Esophagus muscularis mucosa (tissue), 4 donors: Measurements from ENCODE around the gene XRCC3. TPM values are rescaled to one million over a fixed set of nuclear protein-coding genes. Genes with fewer than 3 reads are reported as not detected.
A peak's percentile ranks its signal among the peaks of the same experiment; 100 is the strongest.

Experiments
- DNase-seq: peaks from one replicate; pipeline ENCODE4 v3.0.0-alpha.2; 2017; ENCODE audit errors: extremely low spot score
- H3K27ac ChIP-seq, 4 donors: fragments of 200-600 bp; sonication (generic); replicated peaks in 1 of 4; 1 replicate in 3 of 4; 2 replicates in 1 of 4; pipeline ENCODE4 v1.5.1; 2016 to 2019; ENCODE audit warnings: mild to moderate bottlenecking in 1 of 4
- H3K27me3 ChIP-seq, 4 donors: fragments of 200-600 bp; sonication (generic); one replicate each; pipeline versions ENCODE4 v1.5.1 to v1.6.0; 2016 to 2019
- H3K36me3 ChIP-seq, 4 donors: fragments of 200-600 bp; sonication (generic); one replicate each; pipeline ENCODE4 v1.5.1; 2016 to 2019
- H3K4me1 ChIP-seq, 4 donors: fragments of 200-600 bp; sonication (generic); one replicate each; pipeline ENCODE4 v1.5.1; 2016 to 2019
- H3K4me3 ChIP-seq, 4 donors: fragments of 200-600 bp; sonication (generic); 1 replicate in 2 of 4; 2 replicates in 2 of 4; pipeline ENCODE4 v1.5.1; 2016 to 2019; ENCODE audit warnings: mild to moderate bottlenecking in 4 of 4, moderate library complexity in 1 of 4
- H3K9me3 ChIP-seq, 4 donors: fragments of 200-600 bp; sonication (generic); 1 replicate in 3 of 4; 2 replicates in 1 of 4; pipeline ENCODE4 v1.5.1; 2016 to 2019
- EP300 ChIP-seq: sonication (generic); formaldehyde crosslinking; IDR thresholded peaks from one replicate; pipeline ENCODE4 v1.6.1; 2017; ENCODE audit warnings: antibody characterized with exemption
- POLR2A ChIP-seq: fragments of 450-650 bp; IDR thresholded peaks from one replicate; pipeline ENCODE4 v1.6.1; 2017; ENCODE audit warnings: antibody characterized with exemption, moderate library complexity, mild to moderate bottlenecking, low read depth
- POLR2AphosphoS5 ChIP-seq, 2 donors: sonication (generic); formaldehyde crosslinking; IDR thresholded peaks; one replicate each; pipeline ENCODE4 v1.6.1; 2017; ENCODE audit warnings: antibody characterized with exemption in 2 of 2
- WGBS: methylation state at CpG from one replicate; pipeline ENCODE4 v1.1.5; 2018; 5-methylcytosine and 5-hydroxymethylcytosine counted together
- intact Hi-C: fragments of 100-400 bp; cut with DNase I; formaldehyde crosslinking; loops from one replicate; pipeline ENCODE4 v1.15.1; 2023
- total RNA-seq, 4 donors: library from RNA; depleted of rRNA; stranded (reverse); fragments of >200 nt; gene quantifications; one replicate each; pipeline versions ENCODE4 v1.1.0 to v1.2.1, GENCODE V29; 2016
- TF ChIP-seq, protein P1 (sequence below), 3 experiments: fragments of 200-600 bp in 2 of 3; fragments of 450-650 bp in 1 of 3; sonication (generic) in 2 of 3; IDR thresholded peaks; one replicate each; pipeline ENCODE4 v1.5.1; 2017 to 2019; ENCODE audit warnings: antibody characterized with exemption in 3 of 3, mild to moderate bottlenecking in 2 of 3, moderate library complexity in 1 of 3

The XRCC3 gene
- total RNA-seq, 4 donors from 2014 or later, result 1.6 to 5.4 (median 2.1) TPM

DNA sequence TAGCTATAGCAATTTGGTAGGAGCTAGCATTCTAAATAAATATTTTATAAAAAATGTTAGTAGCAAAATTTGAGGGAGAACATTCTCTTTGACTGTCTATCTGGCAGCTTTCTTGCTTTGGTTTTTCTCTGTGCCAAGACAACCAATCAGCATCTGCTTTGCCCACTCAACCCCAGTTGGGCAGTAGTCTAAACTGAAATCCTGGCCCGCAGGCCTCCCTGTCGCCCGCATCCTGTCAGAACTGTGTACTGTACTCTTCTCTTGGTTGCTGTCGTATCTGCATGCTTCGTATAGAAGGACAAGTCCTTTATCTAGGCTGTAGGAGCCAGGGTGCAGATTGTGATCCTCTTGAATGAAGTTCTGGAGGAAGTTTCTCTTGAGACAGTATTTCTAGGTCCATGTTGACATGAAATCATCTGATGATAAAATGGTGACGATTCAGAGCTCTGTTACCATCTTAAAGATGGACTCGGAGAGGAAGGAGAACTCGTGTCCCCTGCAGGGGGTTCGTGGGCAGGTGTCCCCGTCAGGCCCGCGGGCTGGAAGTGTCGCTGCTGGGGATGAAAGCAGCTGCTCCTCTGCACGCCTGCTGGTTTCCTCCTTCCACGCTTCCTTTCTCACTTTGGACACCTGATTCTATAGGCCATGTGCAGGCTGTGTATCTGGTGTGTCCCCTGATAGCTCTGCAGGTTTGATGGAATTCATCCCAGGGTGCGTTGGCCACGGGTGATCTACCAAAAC, 34.6 kb downstream of the XRCC3 start:
- 81% methylated on average over 16 of the region's 17 CpGs for whole genome bisulfite sequencing
- no peak overlapping the region for H3K4me3 ChIP-seq
- no peak for DNase-seq
- H3K9me3 ChIP-seq, result no peaks in the 10 kb centered on the region
- H3K27me3 ChIP-seq, result no peaks in the 10 kb centered on the region
- TF ChIP-seq POLR2A (no peak), EP300 (no peak), POLR2AphosphoS5 (IDR thresholded peaks at IDR 0.05) (no peak)
- TF ChIP-seq, protein P1, sequence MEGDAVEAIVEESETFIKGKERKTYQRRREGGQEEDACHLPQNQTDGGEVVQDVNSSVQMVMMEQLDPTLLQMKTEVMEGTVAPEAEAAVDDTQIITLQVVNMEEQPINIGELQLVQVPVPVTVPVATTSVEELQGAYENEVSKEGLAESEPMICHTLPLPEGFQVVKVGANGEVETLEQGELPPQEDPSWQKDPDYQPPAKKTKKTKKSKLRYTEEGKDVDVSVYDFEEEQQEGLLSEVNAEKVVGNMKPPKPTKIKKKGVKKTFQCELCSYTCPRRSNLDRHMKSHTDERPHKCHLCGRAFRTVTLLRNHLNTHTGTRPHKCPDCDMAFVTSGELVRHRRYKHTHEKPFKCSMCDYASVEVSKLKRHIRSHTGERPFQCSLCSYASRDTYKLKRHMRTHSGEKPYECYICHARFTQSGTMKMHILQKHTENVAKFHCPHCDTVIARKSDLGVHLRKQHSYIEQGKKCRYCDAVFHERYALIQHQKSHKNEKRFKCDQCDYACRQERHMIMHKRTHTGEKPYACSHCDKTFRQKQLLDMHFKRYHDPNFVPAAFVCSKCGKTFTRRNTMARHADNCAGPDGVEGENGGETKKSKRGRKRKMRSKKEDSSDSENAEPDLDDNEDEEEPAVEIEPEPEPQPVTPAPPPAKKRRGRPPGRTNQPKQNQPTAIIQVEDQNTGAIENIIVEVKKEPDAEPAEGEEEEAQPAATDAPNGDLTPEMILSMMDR (IDR thresholded peaks at IDR 0.05), result no peak
- H3K36me3 ChIP-seq, result peaks cover 72 to 100% (median 97%) of the 10 kb centered on the region in 4 donors
- no peak overlapping the region for H3K27ac ChIP-seq
- intact Hi-C loops, result loop anchor here (10.0 kb wide), 1 partner anchor 106 kb away; no protein-coding TSS in a partner anchor
- peaks cover 11 to 33% (median 28%) of the 10 kb centered on the region in 4 donors for H3K4me1 ChIP-seq

DNA sequence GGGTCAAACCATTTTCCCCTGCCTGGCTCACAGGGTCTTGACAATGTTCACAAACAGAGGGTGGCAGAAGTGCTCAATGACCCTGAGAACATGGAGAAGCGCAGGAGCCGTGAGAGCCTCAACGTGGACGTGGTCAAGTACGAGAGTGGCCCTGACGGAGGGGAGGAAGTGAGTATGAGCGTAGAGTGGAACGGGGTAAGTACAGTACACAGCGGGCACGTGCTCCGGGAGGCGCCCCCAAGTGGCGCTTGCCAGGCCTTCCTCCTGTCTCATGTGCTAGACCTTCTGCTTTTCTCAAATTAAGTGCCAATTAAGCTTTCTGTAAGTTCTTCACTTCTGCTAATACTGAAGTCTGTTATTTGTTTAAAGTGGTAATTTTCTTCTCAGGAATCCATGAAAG, 35.9 kb downstream of the XRCC3 start:
- intact Hi-C loops, result no loop called here
- H3K4me1 ChIP-seq, result peaks cover 9 to 20% (median 15%) of the 10 kb centered on the region in 4 donors
- TF ChIP-seq POLR2A (no peak), POLR2AphosphoS5 (IDR thresholded peaks at IDR 0.05) (no peak), EP300 (no peak)
- TF ChIP-seq, protein P1 (IDR thresholded peaks at IDR 0.05), result peak; percentile 35 to 51 (median 38)
- no peak overlapping the region for H3K4me3 ChIP-seq
- no peaks in the 10 kb centered on the region for H3K9me3 ChIP-seq
- H3K36me3 ChIP-seq, result peaks cover 85 to 100% (median 98%) of the 10 kb centered on the region in 4 donors
- peak overlapping the region; percentile 10 to 30 (median 14) for H3K27ac ChIP-seq
- 30% methylated on average over 13 of the region's 13 CpGs for WGBS
- H3K27me3 ChIP-seq, result no peaks in the 10 kb centered on the region
- no peak for DNase-seq

DNA sequence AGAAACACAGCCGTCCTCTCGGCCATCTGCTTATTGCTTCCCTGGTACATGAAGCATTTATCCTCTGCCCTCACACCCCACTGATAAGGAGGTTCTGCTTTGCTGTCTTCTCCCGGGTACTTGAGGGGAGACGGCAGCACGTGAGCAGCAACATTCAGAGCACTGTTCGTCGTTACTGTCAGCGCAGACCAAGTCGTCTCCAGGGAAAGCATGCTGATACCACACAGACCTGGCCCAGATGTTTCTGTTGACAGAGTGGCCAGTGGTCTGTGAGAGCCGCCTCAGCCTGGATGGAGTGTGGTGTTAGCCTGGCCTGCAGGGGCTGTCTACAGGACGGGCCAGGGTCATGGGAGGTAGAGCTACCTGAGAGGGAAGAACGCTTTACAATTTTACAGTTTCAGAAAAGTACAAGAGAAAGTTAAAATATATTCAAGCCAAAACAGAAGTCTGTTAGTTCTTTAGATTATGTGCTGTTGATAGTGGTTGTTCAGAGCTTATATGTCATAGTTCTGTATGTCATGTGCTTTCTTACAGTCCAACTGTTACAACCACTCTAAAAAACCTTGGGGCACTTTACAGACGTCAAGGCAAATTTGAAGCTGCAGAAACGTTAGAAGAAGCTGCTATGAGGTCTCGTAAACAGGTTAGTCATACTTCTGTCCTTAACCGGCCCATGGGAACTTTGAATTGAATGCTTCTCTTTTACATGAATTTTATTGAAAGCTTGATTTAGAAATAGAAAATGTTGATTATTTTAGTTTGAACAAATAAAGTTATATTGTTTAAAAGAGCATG, 38.2 kb downstream of the XRCC3 start:
- TF ChIP-seq EP300 (no peak), POLR2AphosphoS5 (IDR thresholded peaks at IDR 0.05) (no peak), POLR2A (no peak)
- TF ChIP-seq, protein P1 (IDR thresholded peaks at IDR 0.05), result no peak

DNA sequence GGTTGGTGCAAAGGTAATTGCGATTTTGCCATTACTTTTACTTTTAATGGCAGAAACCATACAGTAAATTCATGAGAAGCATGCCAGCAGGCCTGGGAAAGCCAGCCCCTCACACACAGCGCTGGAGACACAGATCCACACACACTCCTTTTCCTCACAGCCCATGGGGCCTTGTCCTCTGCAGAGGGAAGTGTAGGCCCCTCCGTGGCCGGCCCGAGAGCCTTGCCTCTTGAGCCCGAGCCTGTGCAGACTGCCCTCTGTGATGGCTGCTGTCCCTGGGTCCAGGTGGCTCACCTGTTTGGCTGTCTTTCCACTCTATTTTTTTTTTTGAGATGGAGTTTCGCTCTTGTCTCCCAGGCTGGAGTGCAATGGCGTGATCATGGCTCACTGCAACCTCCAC, 39.3 kb downstream of the XRCC3 start:
- TF ChIP-seq POLR2AphosphoS5 (IDR thresholded peaks at IDR 0.05), result no peak
- no peak for DNase-seq
- peaks cover 92 to 100% (median 100%) of the 10 kb centered on the region in 4 donors for H3K36me3 ChIP-seq
- H3K9me3 ChIP-seq, result no peaks in the 10 kb centered on the region
- intact Hi-C loops, result no loop called here
- peaks cover 8 to 14% (median 11%) of the 10 kb centered on the region in 4 donors for H3K4me1 ChIP-seq
- H3K4me3 ChIP-seq, result no peak overlapping the region
- WGBS, result 96% methylated on average over 8 of the region's 8 CpGs
- H3K27ac ChIP-seq, result no peak overlapping the region
- no peaks in the 10 kb centered on the region for H3K27me3 ChIP-seq

More for the DNA sequence above, 38.2 kb downstream of the XRCC3 start:
- Histone ChIP-seq H3K4me3 (no peak overlapping the region), H3K27me3 (no peaks in the 10 kb centered on the region), H3K36me3 (peaks cover 91 to 100% (median 100%) of the 10 kb centered on the region in 4 donors), H3K27ac (no peak overlapping the region), H3K9me3 (no peaks in the 10 kb centered on the region), H3K4me1 (peaks cover 8 to 14% (median 11%) of the 10 kb centered on the region in 4 donors)
- no peak for DNase-seq
- intact Hi-C loops, result no loop called here
- 77% methylated on average over 16 of the region's 16 CpGs for WGBS

DNA sequence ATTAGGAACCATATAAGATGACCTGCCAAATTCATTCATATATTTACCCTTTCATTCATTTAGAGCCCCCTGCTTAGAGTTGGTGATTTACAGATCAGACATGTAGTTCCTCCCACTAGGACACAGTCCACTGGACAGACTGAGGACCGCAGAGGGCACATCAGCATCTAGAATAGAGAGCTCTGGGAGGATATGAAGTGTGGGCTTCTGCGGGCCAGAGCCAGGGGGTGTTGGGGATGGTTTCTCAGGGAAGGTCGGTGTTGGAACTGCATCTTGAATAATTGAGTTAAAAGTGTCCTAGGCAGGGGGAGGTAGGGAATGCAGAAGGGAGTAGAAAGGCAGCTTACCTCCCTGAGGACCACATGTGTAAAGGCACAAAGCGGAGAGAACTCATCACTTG, 43.3 kb downstream of the XRCC3 start:
- WGBS, result 95% methylated on average over 4 of the region's 4 CpGs
- intact Hi-C loops, result no loop called here
- peaks cover 86 to 100% (median 99%) of the 10 kb centered on the region in 4 donors for H3K36me3 ChIP-seq

More for the DNA sequence above, 43.3 kb downstream of the XRCC3 start:
- DNase-seq, result no peak
- Histone ChIP-seq H3K27me3 (no peaks in the 10 kb centered on the region), H3K27ac (no peak overlapping the region), H3K9me3 (no peaks in the 10 kb centered on the region), H3K4me1 (no peaks in the 10 kb centered on the region), H3K4me3 (no peak overlapping the region)
- TF ChIP-seq POLR2A (no peak), POLR2AphosphoS5 (IDR thresholded peaks at IDR 0.05) (no peak), EP300 (no peak)
- TF ChIP-seq, protein P1 (IDR thresholded peaks at IDR 0.05), result no peak
